A172 (cell line): ENCODE data around the gene HERC4. TPM values are rescaled to one million over a fixed set of nuclear protein-coding genes. Genes with fewer than 3 reads are reported as not detected.
"Not testable (repeated sequence)": the region's sequence is repeated elsewhere in the genome, so short reads cannot be mapped to it uniquely, and the experiment has no call there.

Experiments
- DNase-seq: peaks from one replicate; pipeline ENCODE4 v3.0.0-alpha.2; 2015; ENCODE audit warnings: low spot score
- total RNA-seq: library from RNA; depleted of rRNA; stranded (reverse); fragments of >200 nt; shearing (Covaris generic); gene quantifications from 2 replicates; pipeline ENCODE4 v1.2.3, GENCODE V29; 2014

Gene HERC4
- total RNA-seq, 1 experiment from 2014 or later: 76.7 TPM

DNA sequence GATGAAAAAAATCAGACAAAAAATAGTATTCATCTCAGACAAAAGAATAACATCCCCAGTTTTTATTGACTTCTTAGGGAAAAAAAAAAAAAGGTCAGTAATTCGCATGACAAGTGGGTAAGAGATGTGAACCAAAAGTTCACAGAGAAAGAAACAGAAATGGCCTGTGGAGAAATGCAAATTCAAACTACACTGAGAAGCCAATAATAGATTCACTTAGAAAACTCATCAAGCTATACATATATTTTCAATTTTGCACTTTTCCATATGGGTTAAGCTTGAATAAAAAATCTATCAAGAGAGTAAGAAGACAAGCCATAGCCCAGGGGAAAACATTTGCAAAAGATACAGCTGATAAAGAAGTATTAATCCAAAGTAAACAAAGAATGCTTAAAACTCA is 28.0 kb downstream of the HERC4 start:
- no peak for DNase-seq

DNA sequence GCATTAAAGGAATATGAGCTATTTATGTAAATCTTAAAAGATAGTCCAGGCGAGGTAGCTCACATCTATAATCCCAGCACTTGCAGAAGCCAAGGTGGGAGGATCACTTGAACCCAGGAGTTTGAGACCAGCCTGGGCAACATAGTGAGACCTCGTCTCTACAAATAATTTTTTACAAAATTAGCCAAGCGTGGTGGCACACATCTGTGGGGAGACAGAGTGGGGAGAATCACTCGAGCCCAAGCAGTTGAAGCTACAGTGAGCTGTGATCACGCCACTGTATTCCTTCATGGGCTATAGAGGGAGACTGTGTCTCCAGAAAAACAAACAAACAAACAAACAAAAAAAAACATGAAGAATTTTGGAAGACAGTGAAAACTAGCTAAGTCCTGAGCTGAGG is 28.4 kb downstream of the HERC4 start:
- DNase-seq: no peak

DNA sequence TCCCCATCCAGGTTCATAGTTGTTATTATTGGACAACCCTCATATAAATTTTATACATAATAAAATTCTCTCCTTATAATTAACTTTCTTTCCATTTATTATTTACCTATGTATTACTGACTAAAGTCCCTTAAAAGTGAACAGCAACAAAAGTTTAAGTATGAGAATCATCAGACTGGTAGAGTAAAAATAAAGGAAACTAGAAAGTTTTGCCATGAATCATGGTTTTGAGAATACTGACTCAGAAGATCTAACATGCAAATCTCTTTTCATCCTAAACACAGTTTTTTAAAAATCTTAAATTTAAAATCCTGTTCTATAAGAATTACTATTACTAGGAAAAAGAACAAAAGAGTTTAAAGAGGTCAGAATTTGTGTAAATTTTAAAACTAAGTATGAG is 32.1 kb downstream of the HERC4 start:
- no peak for DNase-seq

DNA sequence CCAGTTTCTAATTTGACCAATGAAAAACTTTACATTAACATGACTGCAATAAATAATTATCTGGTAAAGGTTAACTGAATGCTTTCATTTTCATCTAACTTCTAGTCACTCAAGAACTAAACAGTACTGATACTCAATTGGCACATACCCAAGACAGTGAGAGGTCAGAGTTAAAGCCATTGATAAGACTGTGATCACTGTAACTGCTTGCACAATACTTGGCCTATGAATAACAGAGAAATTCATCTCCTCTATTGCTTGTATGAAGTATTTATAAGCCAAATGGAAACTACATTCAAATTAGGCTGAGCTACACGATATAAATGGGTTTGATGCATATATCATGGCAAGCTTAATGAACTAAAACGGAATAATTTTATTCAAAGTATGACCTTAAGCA is 43.0 kb downstream of the HERC4 start:
- DNase-seq: no peak

DNA sequence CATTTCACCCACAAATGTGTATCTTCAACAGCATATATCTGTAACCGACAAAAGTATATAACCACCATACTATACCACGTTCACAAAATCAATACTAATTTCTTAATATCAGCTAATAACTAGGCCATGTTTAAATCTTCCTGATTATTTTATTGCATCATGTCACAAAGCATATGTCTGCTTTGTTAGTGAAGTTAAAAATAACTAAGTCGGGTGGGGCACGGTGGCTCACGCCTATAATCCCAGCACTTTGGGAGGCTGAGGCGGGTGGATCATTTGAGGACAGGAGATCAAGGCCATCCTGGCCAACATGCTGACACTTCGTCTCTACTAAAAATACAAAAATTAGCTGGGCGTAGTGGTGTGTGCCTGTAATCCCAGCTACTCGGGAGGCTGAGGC is 47.7 kb downstream of the HERC4 start:
- DNase-seq: no peak

DNA sequence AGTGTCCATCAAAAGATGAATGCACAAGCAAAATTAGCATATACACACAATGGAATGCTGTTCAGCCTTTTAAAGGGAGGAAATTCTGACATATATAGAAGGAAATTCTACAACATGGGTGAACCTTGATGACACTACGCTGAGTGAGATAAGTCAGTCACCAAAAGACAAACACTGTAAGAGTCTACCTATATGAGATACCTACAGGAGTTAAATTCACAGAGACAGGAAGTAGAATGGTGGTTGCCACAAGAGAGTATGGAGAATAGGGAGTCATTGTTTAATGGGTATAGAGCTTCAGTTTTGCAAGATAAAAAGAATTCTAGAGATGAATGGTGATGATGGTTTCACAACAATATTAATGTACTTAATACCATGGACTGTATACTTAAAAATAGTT is 51.8 kb downstream of the HERC4 start:
- no peak for DNase-seq

DNA sequence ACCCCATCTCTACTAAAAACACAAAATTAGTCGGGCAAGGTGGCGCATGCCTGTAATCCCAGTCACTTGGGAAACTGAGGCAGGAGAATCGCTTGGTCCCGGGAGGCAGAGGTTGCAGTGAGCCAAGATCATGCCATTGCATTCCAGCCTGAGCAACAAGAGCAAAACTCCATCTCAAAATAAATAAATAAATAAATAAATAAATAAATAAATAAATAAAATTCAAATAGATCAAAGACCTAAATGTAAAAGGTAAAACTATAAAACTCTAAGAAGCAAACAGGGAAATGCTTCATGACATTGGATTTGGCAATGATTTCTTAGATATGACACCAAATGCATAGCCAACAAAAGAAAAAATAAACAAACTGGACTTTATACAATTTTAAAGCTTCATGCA is 52.8 kb downstream of the HERC4 start:
- DNase-seq: not testable (repeated sequence)

DNA sequence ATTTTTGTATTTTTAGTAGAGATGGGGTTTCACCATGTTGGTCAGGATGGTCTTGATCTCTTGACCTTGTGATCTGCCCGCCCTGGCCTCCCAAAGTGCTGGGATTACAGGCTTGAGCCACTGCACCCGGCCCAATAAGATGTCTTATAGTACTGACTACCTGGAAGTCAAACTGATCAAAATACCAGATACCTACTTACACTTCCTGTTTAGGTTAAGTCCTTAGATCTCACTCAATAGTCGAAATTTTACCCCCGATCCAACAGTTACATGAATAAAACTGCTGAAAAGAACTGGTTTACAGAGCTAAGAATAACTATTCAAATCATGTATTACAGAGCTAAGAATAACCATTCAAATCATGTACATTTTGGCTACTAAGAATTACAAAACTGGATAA is 58.6 kb downstream of the HERC4 start:
- not testable (repeated sequence) for DNase-seq

DNA sequence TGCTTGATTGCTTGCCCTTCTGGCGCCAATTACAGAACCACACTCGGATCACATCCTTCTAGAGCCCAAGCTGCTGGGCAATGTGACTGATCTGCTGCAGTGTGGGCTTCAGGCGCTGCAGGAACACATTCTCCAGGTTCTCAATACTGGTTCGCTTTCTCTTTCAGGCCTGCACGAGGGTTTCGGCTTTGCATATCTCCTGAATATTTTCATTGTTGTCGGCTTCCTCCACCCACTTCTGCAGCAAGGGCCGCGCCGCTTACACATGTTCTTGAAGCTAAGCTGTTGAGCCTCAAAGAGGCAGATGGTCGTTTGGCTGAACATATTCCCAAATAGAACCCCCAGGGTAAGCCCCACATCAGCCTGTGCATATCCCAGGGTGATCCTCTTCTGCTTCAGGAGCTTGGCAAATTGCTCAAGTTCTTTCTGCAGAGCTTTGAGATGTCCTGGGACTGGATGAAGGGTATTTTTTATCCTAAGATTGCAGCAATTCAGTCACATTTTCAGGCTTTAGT is 64.6 kb downstream of the HERC4 start:
- DNase-seq: no peak

DNA sequence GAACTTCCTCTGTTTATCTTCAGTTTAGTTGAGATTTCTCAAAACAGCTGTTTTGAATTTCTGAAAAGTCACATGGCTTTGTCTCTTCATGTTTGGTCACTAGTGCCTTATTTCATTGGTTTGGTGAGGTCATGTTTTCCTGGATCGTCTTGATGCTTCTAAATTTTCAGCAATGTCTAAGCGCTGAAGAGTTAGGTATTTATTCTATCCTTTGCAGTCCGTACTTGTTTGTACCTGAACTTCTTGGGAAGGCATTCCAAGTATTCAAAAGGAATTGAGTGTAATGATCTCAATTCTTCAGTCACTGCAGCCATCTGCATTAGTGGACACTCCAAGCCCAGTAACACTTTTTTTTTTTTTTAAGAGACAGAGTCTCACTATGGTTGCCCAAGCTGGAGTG is 67.7 kb downstream of the HERC4 start:
- DNase-seq: no peak

DNA sequence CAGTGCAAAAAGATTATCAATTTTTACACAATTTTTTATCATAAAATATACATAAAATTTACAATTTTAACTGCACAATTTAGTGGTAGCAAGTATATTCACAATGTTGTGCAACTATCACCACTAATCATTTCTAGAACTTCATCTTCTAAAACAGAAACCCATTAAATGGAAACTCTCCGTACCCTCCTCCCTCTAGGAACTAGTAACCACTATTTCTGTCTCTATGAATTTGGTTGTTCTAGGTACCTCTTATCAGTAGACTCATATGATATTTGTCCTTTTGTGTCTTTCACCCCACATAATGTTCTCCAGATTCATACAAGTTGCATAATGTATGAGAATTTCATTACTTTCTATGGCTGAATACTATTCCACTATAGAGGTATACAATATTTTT is 73.5 kb downstream of the HERC4 start:
- DNase-seq: no peak

DNA sequence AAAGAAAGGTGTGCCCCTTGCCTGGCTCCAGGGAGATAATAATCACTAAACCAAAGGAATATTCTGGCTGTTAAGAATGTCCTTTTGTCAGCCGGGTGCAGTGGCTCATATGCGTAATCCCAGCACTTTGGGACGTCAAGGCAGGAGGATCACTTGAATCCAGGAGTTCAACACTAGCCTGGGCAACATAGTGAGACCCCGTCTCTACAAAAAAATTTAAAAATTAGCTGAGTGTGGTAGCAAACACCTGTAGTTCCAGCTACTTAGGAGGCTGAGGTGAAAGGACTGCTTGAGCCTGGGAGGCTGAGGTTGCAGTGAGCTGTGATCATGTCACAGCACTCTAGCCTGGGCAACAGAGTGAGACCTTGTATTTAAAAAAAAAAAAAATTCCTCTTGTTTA is 74.1 kb downstream of the HERC4 start:
- no peak for DNase-seq

DNA sequence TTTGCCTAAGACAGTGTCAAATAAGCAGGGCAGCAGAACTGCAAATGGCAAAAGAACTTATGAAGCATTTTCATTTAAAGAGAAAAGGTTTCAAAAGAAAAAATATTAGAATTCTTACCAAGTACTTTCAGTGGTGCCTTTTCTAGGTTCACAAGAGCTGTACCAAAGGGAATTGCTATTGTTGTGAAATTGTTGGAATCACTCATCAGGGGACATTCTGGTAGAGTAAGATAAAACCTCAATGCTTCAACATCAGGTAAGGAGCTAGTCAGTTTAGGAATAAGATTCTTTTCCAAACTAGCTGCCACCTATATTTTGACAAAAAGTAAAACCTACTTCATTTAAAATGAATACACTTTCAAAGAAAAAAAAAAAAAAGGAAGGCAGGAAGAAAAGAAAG is 85.0 kb downstream of the HERC4 start:
- DNase-seq: no peak

DNA sequence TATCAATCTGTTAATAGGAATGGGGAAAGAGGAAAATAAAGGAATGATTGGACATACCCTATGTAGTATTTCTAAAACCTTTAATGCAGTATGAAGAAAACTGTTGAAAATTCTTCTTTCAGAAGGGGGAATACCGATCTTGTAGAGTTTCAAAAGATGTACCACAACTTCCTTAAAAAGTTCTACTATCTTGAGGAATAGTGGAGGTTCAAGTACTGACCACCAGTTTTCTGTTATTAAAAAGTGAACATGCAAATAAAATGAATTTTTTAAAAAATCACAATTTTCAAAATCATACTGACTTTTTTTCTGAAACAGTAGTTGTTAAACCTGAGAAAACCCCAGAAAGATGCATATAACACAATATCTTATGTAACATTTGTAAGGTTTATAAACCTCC is 86.5 kb downstream of the HERC4 start:
- DNase-seq: no peak

DNA sequence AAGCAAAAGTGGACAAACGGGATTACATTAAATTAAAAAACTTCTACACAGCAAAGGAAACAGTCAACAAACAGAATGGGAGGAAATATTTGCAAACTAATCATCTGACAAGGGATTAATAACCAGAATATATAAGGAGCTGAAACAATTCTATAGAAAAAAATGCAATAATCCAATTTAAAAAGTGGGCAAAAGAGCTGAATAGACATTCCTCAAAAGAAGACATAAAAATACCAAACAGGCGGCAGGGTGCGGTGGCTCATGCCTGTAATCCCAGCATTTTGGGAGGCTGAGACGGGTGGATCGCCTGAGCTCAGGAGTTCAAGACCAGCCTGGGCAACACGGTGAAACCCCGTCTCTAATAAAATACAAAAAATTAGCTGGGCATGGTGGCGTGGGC is 92.5 kb downstream of the HERC4 start:
- DNase-seq: not testable (repeated sequence)

DNA sequence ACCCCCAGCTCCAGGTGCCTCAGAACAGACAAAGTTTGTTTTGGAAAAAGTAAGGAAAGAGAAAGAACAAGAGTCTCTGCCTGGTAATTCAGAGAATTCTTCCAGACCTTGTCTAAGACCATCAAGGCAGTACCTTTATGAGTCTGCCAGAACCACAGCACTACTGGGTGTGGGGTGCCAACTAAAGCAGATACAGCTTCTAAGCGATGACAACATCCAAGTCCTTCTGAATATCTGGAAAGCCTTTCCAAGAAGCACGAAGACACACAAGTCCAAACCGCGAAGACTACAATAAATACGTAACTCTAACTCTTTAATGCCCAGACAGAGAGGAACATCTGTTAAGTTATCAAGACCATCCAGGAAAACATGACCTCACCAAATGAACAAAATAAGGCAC is 96.3 kb downstream of the HERC4 start:
- DNase-seq: no peak

DNA sequence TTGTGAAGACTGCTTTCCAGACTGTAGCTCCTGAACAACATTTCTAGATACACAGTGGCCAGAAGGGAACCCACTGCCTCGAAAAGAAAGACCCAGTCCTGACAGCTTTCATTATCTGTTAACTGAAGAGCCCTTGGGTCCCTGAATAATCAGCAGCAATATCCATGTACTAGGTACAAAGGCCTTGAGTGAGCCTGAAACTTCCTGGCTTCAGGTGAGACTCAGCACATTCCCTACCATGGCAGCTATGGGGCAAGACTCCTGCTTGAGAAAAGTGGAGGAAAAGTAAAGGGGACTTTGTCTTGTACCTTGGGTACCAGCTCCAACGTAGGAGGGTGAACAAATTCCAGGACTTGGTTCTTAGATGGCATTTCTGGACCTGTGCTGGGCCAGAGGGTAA is 97.8 kb downstream of the HERC4 start:
- no peak for DNase-seq

DNA sequence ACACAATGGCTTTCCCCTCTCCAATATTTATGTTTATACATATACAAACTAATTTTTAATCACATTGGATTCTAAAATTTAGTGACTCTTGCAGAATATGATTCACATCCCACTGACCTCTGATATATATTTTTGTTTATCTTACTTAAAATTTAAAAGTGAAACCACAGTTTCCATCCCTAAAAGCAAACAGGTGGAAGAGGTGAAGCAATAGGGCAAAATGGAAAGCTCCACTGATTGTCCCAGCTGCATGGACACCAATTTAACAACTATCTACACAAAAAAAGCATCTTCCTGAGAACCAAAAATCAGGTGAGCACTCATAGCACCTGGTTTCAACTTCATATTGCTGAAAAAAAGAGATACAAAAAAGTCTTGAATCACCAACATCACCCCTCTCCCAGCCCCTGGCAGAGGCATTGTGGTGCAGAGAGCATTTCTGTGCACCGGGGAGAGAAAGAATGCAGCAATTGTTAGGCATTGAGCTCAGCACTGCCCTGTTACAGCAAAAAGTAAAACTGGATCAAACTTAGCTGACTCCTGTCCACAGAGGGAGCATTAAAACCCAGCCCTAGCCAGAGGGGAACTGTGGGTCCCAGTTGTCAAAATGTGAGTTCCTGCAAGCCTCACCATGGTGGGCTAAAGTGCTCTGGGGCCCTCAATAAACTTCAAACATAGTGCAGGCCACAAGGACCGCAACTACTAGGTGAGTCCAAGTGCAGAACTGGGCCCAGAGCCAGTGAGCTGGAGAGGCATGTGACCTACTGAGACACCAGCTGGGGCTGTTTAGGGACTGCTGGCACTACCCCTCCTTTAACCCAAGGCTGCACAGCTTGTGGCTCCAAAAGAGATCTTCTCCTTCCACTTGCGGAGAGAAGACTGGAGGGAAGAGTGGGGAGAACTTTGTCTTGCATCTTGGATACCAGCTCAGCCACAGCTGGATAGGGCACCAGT is 98.5 kb downstream of the HERC4 start:
- no peak for DNase-seq

DNA sequence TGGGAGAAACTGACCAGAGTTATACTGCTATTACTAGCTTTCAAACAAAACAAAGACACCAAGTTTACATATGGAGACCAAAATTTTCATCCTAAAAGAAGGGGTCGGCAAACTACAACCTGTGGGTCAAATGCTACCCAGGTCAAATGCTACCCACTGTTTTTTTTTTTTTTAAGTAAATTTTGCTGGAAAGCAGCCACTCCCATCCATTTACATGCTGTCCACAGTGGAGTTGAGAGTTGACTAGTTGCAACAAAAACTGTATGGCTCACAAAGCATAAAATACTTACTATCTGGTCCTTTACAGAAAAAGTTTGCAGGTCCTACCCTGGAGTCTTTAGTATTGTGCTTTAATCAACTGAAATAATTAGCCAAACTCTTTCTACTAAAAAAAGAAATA is 99.2 kb downstream of the HERC4 start:
- DNase-seq: no peak

DNA sequence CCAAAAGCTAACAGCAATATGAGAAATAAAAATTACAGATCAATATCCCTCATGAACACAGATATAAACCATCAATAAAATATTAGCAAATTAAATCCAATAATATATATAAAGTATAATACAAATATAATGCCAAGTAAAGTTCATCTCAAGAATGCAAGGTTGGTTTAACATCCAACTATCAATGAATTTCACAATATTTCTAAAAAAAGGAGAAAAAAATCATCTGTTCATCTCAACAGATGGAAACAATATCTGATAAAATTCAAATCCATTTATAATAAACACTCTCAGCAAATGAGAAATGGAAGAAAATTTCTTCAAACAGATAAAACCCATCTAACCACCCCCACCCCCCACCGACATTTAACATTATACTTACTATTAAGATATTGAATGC is 103.8 kb downstream of the HERC4 start:
- DNase-seq: no peak

DNA sequence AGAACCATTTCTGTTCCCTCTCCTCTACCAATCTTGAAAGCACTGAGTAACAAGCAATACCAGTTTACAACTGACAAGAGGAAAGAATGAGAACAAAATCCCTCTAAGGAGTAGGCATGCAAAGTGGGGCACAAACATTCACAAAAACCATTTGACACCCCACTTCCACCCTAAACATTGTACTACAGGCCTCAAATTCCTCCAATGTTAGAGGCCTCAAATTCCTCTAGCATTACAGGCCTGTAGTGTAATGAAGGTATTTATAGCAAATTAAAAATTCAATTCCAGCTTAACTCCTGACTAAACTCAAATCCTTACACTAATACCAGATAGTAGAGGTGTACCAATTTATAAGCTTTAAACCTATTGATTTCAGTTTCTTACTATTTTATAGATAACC is 105.2 kb downstream of the HERC4 start:
- DNase-seq: no peak

DNA sequence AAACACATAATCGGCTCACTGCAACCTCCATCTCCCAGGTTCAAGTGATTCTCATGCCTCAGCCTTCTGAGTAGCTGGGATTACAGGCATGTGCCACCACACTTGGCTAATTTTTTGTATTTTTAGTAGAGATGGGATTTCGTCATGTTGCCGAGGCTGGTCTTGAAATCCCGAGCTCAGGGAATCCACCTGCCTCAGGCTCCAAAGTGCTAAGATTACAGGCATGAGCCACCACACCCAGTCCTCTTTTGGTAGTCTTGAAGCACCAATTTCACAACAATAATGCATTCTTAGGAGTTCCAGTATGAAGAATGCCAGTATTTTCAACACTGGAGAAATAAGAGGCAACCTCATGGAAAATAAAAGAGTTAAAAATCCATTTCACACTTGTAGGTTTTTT is 109.0 kb downstream of the HERC4 start:
- DNase-seq: not testable (repeated sequence)

DNA sequence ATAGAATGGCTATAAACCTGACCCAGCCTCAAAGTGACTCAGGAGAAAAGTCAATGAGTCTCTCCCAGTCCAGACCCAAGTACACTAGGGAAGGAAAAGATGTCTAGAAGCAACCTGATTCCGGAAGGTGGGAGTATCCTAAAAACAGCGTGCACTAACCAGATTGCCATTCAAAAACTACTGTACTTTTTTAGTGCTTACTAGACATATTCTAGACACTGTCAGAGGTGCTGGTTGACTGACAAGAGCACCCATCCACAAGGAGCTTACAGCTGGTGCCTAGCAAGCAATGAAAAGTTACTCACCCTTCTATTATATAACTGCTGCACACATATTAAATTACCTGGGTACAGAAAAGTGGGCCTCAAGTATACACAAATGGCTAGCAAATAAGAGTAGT is 109.6 kb downstream of the HERC4 start:
- no peak for DNase-seq
